DND-41 (cell line): ENCODE results near the gene CALN1.

Experiments
- EZH2 ChIP-seq: IDR thresholded peaks from 3 replicates; pipeline ENCODE4 v1.6.1; 2012; ENCODE audit warnings: borderline replicate concordance, low read depth, mild to moderate bottlenecking, moderate library complexity, low read length, inconsistent platforms; ENCODE audit not compliant: severe bottlenecking
- TF ChIP-seq, protein P1 (sequence below): IDR thresholded peaks from 2 replicates; pipeline ENCODE4 v1.5.1; 2012; ENCODE audit warnings: borderline replicate concordance, low read length, moderate library complexity, mild to moderate bottlenecking; ENCODE audit not compliant: poor library complexity, severe bottlenecking; ENCODE audit errors: extremely low read depth

DNA sequence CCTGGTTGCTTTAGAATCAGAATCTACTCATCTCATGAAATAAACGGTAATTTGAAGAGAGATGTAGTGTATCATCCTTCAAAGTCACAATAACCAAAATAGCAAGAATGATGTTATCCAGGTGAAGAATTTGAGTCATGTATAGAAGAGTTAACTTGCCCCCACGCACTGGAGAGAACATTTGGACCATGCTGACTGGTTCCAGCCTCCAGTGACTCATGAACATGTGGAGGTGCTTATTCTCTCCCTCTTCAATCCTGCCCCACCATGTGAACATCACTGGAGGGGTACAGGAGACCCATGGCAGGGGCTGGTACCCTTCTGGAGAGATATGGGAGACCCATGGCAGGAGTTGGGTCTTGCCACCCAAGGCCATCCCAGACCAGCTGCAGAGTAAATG is 427.8 kb downstream of the CALN1 start:
- TF ChIP-seq, protein P1, sequence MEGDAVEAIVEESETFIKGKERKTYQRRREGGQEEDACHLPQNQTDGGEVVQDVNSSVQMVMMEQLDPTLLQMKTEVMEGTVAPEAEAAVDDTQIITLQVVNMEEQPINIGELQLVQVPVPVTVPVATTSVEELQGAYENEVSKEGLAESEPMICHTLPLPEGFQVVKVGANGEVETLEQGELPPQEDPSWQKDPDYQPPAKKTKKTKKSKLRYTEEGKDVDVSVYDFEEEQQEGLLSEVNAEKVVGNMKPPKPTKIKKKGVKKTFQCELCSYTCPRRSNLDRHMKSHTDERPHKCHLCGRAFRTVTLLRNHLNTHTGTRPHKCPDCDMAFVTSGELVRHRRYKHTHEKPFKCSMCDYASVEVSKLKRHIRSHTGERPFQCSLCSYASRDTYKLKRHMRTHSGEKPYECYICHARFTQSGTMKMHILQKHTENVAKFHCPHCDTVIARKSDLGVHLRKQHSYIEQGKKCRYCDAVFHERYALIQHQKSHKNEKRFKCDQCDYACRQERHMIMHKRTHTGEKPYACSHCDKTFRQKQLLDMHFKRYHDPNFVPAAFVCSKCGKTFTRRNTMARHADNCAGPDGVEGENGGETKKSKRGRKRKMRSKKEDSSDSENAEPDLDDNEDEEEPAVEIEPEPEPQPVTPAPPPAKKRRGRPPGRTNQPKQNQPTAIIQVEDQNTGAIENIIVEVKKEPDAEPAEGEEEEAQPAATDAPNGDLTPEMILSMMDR: no peak
- no peak for TF ChIP-seq EZH2
